ENCODE results near the gene CCNL2. TPM values are rescaled to one million over a fixed set of nuclear protein-coding genes. Genes with fewer than 3 reads are reported as not detected.

CCNL2 gene
- total and polyA plus RNA-seq, 2 of the 13 experiments (the other 11 are each of a cell fraction or from before 2014, with no cell fraction given), result 105 to 340 TPM

DNA sequence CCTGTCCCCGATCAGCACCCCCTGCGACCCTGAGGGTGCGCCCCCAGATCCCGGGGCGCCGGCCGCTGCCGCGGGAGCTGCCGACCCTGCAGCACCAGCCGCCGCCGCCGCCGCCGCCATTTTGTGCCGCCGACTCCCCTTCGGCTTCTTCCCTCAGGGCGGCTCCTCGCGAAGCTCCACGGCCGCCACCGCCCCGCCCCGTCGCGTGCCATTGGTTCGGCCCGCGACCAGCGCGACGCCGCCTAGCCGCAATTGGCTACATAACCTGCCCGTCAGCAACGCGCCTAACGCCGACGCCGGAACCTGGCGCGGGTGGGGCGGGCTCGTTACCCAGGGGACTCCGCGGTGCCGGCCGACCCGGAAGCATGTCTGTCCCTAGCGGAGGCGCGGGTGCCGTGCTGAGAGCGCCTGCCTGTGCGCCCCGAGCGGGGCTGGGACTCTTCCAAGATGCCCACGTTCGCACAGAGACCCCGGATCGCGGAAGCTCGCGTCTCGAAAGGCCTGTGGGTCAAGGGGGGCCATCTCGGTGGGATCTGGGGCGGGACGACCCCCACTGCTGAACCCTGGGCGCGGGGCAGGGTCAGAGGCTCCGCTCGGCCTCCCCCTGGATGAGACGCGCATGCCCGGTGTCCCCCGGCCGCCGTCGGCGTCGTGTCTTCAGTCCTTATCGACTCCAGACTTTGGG lies at the start of gene CCNL2 (continued):
- TF ChIP-seq SRF (IDR thresholded peaks at IDR 0.05; ENCODE audit: low read depth, low read length), result peak; percentile 4; the same call in 1 of the 2 replicates
- TF ChIP-seq, protein P1, sequence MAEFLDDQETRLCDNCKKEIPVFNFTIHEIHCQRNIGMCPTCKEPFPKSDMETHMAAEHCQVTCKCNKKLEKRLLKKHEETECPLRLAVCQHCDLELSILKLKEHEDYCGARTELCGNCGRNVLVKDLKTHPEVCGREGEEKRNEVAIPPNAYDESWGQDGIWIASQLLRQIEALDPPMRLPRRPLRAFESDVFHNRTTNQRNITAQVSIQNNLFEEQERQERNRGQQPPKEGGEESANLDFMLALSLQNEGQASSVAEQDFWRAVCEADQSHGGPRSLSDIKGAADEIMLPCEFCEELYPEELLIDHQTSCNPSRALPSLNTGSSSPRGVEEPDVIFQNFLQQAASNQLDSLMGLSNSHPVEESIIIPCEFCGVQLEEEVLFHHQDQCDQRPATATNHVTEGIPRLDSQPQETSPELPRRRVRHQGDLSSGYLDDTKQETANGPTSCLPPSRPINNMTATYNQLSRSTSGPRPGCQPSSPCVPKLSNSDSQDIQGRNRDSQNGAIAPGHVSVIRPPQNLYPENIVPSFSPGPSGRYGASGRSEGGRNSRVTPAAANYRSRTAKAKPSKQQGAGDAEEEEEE (CRISPR knock-in tag; IDR thresholded peaks at IDR 0.05; ENCODE audit: borderline replicate concordance), result no peak; the same call in 1 of the 2 replicates
- TF ChIP-seq, protein P2, sequence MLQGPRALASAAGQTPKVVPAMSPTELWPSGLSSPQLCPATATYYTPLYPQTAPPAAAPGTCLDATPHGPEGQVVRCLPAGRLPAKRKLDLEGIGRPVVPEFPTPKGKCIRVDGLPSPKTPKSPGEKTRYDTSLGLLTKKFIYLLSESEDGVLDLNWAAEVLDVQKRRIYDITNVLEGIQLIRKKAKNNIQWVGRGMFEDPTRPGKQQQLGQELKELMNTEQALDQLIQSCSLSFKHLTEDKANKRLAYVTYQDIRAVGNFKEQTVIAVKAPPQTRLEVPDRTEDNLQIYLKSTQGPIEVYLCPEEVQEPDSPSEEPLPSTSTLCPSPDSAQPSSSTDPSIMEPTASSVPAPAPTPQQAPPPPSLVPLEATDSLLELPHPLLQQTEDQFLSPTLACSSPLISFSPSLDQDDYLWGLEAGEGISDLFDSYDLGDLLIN (CRISPR knock-in tag; IDR thresholded peaks at IDR 0.05; ENCODE audit: borderline replicate concordance), result 0 out of 2 replicates have a peak, but pooled peaks have one; percentile 40
- TF ChIP-seq, protein P3, sequence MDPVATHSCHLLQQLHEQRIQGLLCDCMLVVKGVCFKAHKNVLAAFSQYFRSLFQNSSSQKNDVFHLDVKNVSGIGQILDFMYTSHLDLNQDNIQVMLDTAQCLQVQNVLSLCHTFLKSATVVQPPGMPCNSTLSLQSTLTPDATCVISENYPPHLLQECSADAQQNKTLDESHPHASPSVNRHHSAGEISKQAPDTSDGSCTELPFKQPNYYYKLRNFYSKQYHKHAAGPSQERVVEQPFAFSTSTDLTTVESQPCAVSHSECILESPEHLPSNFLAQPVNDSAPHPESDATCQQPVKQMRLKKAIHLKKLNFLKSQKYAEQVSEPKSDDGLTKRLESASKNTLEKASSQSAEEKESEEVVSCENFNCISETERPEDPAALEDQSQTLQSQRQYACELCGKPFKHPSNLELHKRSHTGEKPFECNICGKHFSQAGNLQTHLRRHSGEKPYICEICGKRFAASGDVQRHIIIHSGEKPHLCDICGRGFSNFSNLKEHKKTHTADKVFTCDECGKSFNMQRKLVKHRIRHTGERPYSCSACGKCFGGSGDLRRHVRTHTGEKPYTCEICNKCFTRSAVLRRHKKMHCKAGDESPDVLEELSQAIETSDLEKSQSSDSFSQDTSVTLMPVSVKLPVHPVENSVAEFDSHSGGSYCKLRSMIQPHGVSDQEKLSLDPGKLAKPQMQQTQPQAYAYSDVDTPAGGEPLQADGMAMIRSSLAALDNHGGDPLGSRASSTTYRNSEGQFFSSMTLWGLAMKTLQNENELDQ (CRISPR knock-in tag; IDR thresholded peaks at IDR 0.05; ENCODE audit: borderline replicate concordance), result no peak; the same call in 1 of the 2 replicates
- peak; percentile 95 for TF ChIP-seq KAT8 (CRISPR knock-in tag; IDR thresholded peaks at IDR 0.05)
- TF ChIP-seq JUN (CRISPR knock-in tag; IDR thresholded peaks at IDR 0.05), result peak; percentile 15; the same call in 1 of the 2 replicates
- TF ChIP-seq TAF15 (IDR thresholded peaks at IDR 0.05; ENCODE audit: low read depth, low read length, poor library complexity, severe bottlenecking), result no peak
- no peak for TF ChIP-seq NR2F6 (IDR thresholded peaks at IDR 0.05)
- peak; percentile 65; the same call in 1 of the 2 replicates for TF ChIP-seq NR2F6 (CRISPR knock-in tag; IDR thresholded peaks at IDR 0.05)
- TF ChIP-seq KDM1A (CRISPR knock-in tag; IDR thresholded peaks at IDR 0.05), result no peak
- TF ChIP-seq PITX1 (CRISPR knock-in tag; IDR thresholded peaks at IDR 0.05), result peak; percentile 45; the same call in 1 of the 2 replicates
- TF ChIP-seq MIER3 (CRISPR knock-in tag; IDR thresholded peaks at IDR 0.05; ENCODE audit: borderline replicate concordance), result no peak; the same call in 1 of the 2 replicates
- TF ChIP-seq, protein P4, sequence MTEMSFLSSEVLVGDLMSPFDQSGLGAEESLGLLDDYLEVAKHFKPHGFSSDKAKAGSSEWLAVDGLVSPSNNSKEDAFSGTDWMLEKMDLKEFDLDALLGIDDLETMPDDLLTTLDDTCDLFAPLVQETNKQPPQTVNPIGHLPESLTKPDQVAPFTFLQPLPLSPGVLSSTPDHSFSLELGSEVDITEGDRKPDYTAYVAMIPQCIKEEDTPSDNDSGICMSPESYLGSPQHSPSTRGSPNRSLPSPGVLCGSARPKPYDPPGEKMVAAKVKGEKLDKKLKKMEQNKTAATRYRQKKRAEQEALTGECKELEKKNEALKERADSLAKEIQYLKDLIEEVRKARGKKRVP (CRISPR knock-in tag; IDR thresholded peaks at IDR 0.05), result 0 out of 4 replicates have a peak, but pooled peaks of 1 of the 2 experiments have one; percentile 17
- TF ChIP-seq SIN3A (IDR thresholded peaks at IDR 0.05; ENCODE audit: borderline replicate concordance, low read depth, low read length), result peak; percentile 94; the same call in 1 of the 2 replicates
- TF ChIP-seq RELA (CRISPR knock-in tag; IDR thresholded peaks at IDR 0.05), result no peak
- TF ChIP-seq, protein P5, sequence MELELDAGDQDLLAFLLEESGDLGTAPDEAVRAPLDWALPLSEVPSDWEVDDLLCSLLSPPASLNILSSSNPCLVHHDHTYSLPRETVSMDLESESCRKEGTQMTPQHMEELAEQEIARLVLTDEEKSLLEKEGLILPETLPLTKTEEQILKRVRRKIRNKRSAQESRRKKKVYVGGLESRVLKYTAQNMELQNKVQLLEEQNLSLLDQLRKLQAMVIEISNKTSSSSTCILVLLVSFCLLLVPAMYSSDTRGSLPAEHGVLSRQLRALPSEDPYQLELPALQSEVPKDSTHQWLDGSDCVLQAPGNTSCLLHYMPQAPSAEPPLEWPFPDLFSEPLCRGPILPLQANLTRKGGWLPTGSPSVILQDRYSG (CRISPR knock-in tag; IDR thresholded peaks at IDR 0.05), result no peak; the same call in 1 of the 2 replicates
- no peak for TF ChIP-seq EZH2 (conservative IDR thresholded peaks at IDR 0.05; ENCODE audit: low read depth, low read length)
- no peak for TF ChIP-seq ZNF124 (CRISPR knock-in tag; IDR thresholded peaks at IDR 0.05)
- no peak for TF ChIP-seq SATB2 (CRISPR knock-in tag; IDR thresholded peaks at IDR 0.05)
- TF ChIP-seq FOXA1 (IDR thresholded peaks at IDR 0.05), result no peak
- no peak for TF ChIP-seq FOXA1 (CRISPR knock-in tag; IDR thresholded peaks at IDR 0.05)
- no peak for TF ChIP-seq SOX13 (IDR thresholded peaks at IDR 0.05)
- no peak for TF ChIP-seq SOX13 (CRISPR knock-in tag; conservative IDR thresholded peaks at IDR 0.05 in 1 of 2, IDR thresholded peaks at IDR 0.05 in 1 of 2)
